ENCODE measurements around the gene MDM2. TPM values are rescaled to one million over a fixed set of nuclear protein-coding genes. Genes with fewer than 3 reads are reported as not detected.

Gene MDM2
- total RNA-seq, 2 experiments from 2014 or later, result 156 to 169 TPM

DNA sequence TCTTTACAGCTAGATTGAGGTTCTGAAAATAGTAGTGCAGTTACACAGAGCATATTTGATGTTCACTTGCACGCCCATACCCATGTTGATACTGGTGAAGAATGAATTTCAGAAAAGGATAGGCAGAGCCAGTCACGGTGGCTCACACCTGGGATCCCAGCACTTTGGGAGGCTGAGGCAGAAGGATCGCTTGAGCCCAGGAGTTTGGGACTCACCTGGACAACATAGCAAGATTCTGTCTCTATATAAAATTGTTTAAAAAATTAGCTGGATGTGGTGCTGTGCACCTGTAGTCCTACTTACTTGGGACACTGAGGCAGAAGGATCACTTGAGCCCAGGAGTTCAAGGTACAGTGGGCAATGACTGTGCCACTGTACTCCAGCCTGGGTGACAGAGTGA is 56.6 kb downstream of the MDM2 start:
- no peaks in the 10 kb centered on the region for H3K36me3 Mint-ChIP-seq
- no peak overlapping the region for H3K27ac Mint-ChIP-seq
- DNase-seq (no peak), ATAC-seq (ENCODE audit: low read depth) (no peak)
- no peaks in the 10 kb centered on the region for H3K9me3 Mint-ChIP-seq
- H3K4me3 Mint-ChIP-seq, result no peak overlapping the region
- no peaks in the 10 kb centered on the region for H3K27me3 Mint-ChIP-seq
- no peaks in the 10 kb centered on the region for H3K4me1 Mint-ChIP-seq
- POLR2A ChIA-PET, result no interaction called here

DNA sequence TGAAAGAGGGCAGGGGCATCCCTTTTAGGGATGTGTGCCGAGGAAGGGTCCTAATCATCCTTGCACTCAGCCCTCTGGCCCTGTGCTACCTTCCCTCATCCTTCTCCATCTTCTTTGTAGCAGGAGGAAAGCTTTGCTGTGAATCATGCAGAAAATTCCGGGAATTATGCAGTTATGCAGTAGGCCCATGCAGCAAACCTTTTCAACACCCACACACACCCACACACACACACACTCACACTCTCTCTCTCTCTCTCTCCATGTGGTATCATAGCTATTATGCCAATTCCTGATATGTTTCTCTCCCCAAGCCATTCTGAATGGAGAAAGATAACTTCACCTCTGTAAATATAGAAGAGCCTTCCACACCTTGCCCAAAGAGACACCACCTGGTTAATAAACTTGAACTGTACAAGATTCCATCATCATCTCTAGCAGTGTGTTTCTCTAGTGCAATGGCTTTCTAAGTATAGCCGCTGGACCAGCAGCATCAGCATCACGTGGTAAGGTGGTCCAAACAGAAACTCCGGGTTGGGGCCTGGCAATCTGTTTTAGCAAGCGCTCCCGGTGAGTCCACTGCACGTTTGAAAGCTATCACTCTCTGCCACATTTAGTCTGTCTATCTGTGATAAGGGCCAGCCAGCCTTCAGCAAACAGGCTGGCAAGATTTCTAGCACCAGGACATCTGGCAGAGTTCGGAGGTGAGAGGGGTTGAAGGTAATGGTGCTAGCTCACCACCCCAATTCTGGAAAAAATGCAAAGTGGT is 57.6 kb downstream of the MDM2 start:
- H3K9me3 Mint-ChIP-seq, result no peaks in the 10 kb centered on the region
- POLR2A ChIA-PET, result no interaction called here
- no peak overlapping the region for H3K27ac Mint-ChIP-seq
- H3K36me3 Mint-ChIP-seq, result no peaks in the 10 kb centered on the region
- DNase-seq (no peak), ATAC-seq (ENCODE audit: low read depth) (no peak)
- H3K4me3 Mint-ChIP-seq, result no peak overlapping the region
- H3K4me1 Mint-ChIP-seq, result no peaks in the 10 kb centered on the region
- H3K27me3 Mint-ChIP-seq, result no peaks in the 10 kb centered on the region

DNA sequence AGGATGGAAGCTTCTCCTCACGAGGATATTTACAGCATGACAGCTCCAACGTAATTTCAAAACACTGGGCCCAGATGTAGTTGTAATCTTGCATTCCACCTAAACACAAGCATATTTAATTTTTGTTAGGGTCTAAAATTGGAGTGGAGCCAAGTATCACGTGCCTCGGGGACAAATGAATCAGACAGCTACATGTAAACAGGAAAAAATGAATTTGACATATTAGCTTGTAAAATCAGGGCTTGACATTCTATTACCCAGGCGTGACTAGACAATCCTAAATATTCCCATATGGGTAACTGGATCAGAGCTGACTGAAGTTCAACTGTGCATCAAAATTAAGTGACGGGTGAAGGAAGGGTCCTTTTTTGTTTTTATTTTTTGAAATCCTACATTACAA is 59.0 kb downstream of the MDM2 start:
- POLR2A ChIA-PET, result no interaction called here
- Mint-ChIP-seq H3K4me1 (peaks cover 2% of the 10 kb centered on the region), H3K36me3 (no peaks in the 10 kb centered on the region), H3K9me3 (no peaks in the 10 kb centered on the region), H3K27me3 (no peaks in the 10 kb centered on the region), H3K4me3 (no peak overlapping the region), H3K27ac (no peak overlapping the region)
- DNase-seq (no peak), ATAC-seq (ENCODE audit: low read depth) (no peak)

DNA sequence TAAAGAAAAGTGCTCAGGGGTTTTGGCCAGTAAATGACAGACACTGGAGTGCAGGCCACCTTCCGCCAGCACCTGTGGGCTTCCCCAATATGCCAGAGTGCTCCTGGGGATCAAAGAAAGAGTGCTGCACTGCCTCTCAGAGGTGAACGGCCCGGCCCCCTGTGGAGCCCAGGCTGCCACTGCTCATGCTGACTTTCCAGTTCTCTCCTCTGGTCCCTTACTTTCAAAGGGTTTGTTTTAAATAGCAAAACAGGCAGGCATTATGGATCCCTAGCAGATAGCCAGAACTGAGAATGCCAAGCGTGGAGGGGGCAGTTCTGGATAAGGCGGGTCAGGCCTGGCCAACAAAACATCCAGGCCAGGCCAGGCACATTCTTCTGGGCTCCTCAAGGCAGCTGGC is 59.6 kb downstream of the MDM2 start:
- POLR2A ChIA-PET, result no interaction called here
- no peaks in the 10 kb centered on the region for H3K36me3 Mint-ChIP-seq
- DNase-seq (no peak), ATAC-seq (ENCODE audit: low read depth) (no peak)
- H3K4me1 Mint-ChIP-seq, result peaks cover 2% of the 10 kb centered on the region
- no peaks in the 10 kb centered on the region for H3K27me3 Mint-ChIP-seq
- H3K9me3 Mint-ChIP-seq, result no peaks in the 10 kb centered on the region
- H3K4me3 Mint-ChIP-seq, result no peak overlapping the region
- no peak overlapping the region for H3K27ac Mint-ChIP-seq

DNA sequence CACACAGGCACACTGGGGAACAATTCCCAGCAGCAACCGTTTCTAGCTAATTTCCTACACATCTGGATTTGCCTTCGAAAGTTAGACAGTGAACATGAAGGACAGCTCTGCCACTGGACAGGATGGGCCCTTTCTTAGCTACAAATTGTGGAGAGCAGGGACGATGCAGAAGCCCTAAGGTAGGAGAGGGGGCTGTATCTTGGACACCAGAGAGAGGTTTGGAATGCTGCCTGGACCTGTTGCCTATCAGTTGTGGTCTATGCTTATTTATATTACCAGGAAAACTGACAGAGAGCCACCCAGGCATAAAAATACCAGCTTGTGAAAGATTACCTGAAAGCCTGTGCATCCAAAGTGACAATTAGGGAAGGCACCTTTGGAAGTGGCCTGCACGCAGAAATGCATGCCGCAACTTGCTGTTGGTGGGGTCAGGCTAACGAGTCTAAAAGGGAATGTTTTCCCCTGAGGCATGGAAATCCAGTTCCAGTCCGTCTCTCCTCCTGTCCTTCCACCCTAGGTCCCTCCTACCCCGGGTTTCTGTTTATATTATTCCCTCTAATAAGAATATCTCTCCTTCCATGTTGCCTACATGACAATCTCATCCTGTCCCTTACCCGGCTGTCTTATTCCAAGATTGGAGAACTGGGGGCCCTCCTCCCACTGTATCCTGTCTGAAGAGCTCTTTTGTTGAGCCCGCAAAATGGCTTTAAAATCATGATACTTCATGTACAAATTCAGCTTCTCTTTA is 60.2 kb downstream of the MDM2 start:
- Mint-ChIP-seq H3K27ac (no peak overlapping the region), H3K27me3 (no peaks in the 10 kb centered on the region)

DNA sequence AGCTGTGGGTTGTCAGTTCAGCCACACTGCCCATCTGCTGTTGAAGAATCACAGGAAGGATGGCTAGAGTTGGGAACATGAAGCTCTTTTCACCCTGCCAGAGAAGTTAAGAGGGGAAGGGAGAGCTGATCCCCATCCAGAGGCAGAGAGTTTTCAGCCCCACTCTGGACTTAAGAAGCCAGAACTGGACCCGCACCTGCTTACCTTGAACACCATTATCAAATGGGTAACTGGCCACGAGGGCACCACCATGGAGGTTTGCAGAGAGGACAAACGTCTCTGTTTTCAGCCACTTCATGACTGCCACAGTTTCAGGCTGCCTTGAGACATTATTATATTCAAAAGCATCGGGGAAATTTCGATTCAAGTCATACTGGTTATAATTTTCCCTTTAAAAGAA is 62.0 kb downstream of the MDM2 start:
- ATAC-seq (ENCODE audit: low read depth) (no peak), DNase-seq (no peak)
- Mint-ChIP-seq H3K4me1 (peaks cover 2% of the 10 kb centered on the region), H3K36me3 (no peaks in the 10 kb centered on the region), H3K9me3 (no peaks in the 10 kb centered on the region), H3K27ac (no peak overlapping the region), H3K27me3 (no peaks in the 10 kb centered on the region), H3K4me3 (no peak overlapping the region)
- POLR2A ChIA-PET, result no interaction called here

More for the DNA sequence above, 60.2 kb downstream of the MDM2 start:
- Mint-ChIP-seq H3K36me3 (no peaks in the 10 kb centered on the region), H3K4me3 (no peak overlapping the region), H3K4me1 (peaks cover 2% of the 10 kb centered on the region), H3K9me3 (no peaks in the 10 kb centered on the region)
- no peak for ATAC-seq (ENCODE audit: low read depth)
- POLR2A ChIA-PET, result no interaction called here
- no peak for DNase-seq

DNA sequence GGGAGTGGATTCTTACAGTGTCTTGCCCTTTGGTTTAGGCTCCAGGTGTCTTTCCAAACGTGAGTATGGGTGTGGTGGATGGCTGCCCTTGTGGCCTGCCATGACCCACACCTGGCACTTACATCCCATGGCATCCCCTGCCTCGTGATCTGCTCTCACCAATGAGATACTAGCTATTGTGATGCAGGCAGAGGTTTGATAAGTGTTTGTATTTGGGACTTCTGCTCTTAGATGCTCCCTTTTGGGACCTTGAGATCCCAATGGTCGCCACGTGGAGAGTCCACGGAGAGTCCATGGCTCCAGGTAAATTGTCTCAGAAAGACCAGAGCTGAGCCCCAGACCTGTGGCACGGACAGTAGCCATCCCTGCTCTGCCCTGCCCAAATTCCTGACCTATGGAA is 62.5 kb downstream of the MDM2 start:
- peaks cover 2% of the 10 kb centered on the region for H3K4me1 Mint-ChIP-seq
- no peaks in the 10 kb centered on the region for H3K36me3 Mint-ChIP-seq
- no peak overlapping the region for H3K27ac Mint-ChIP-seq
- no peaks in the 10 kb centered on the region for H3K27me3 Mint-ChIP-seq
- DNase-seq, result no peak
- H3K4me3 Mint-ChIP-seq, result no peak overlapping the region
- no peak for ATAC-seq (ENCODE audit: low read depth)
- POLR2A ChIA-PET, result no interaction called here
- H3K9me3 Mint-ChIP-seq, result no peaks in the 10 kb centered on the region

DNA sequence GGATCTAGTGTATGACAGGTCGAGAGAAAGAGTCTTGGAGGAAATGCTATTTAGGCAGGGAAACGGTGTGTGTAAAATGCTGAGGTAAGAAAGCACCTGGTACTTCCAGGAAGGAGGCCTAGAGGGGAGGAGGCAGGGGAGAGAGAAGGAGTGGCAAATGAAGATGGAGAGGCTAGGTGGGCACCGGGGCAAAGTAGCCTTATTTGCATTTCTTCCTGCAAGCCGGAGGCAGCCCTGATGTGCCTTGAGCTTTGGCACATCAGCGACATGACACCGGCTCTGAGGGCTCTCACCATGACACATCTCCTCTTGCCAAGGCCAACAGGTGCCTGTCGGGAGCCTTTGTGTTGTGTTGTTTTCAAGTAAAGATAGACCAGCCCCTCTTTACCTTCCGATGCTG is 63.4 kb downstream of the MDM2 start:
- Mint-ChIP-seq H3K36me3 (no peaks in the 10 kb centered on the region), H3K4me3 (no peak overlapping the region), H3K9me3 (no peaks in the 10 kb centered on the region), H3K27me3 (no peaks in the 10 kb centered on the region), H3K27ac (no peak overlapping the region), H3K4me1 (peaks cover 4% of the 10 kb centered on the region)
- no peak for ATAC-seq (ENCODE audit: low read depth)
- no peak for DNase-seq
- POLR2A ChIA-PET, result no interaction called here

DNA sequence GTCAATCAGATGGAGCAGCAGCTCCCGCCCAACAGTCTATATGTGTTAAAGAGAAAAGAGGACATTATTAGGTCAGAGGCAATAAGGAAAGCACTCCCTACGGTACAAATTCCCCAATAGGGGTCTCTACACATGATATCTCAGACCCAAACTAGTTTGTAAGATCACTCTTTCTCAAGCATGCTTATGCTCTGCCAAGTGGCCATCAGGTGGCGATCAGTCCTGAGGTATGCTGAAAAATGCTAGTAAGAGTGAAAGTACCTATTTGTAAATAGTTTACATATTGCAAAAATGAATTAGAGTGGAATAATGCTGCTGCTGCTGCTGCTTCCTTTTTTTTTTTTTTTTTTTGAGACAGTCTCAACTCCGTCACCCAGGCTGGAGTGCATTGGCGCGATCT is 63.9 kb downstream of the MDM2 start:
- no peak for DNase-seq

DNA sequence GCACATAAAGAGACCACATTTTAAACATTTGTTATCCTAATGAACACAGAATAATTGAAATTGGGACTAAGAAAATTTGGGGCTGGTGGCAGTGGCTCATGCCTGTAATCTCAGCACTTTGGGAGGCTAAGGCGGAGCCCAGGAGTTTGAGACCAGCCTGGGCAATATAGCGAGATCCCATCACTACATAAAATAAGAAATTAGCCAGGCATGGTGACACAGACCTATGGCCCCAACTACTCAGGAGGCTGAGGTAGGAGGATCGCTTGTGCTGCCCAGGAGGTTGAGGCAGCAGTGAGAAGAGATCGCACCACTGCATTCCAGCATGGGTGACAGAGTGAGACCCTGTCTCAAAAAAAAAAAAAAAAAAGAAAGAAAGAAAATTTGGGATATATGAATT is 65.3 kb downstream of the MDM2 start:
- DNase-seq (no peak), ATAC-seq (ENCODE audit: low read depth) (no peak)
- peaks cover 4% of the 10 kb centered on the region for H3K4me1 Mint-ChIP-seq
- POLR2A ChIA-PET, result no interaction called here
- no peaks in the 10 kb centered on the region for H3K9me3 Mint-ChIP-seq
- no peak overlapping the region for H3K27ac Mint-ChIP-seq
- peaks cover 4% of the 10 kb centered on the region for H3K27me3 Mint-ChIP-seq
- no peak overlapping the region for H3K4me3 Mint-ChIP-seq
- H3K36me3 Mint-ChIP-seq, result no peaks in the 10 kb centered on the region

More for the DNA sequence above, 63.9 kb downstream of the MDM2 start:
- no peak overlapping the region for H3K27ac Mint-ChIP-seq
- peaks cover 4% of the 10 kb centered on the region for H3K4me1 Mint-ChIP-seq
- peaks cover 1% of the 10 kb centered on the region for H3K27me3 Mint-ChIP-seq
- no peak overlapping the region for H3K4me3 Mint-ChIP-seq
- ATAC-seq (ENCODE audit: low read depth), result no peak
- H3K36me3 Mint-ChIP-seq, result no peaks in the 10 kb centered on the region
- POLR2A ChIA-PET, result no interaction called here
- H3K9me3 Mint-ChIP-seq, result no peaks in the 10 kb centered on the region

DNA sequence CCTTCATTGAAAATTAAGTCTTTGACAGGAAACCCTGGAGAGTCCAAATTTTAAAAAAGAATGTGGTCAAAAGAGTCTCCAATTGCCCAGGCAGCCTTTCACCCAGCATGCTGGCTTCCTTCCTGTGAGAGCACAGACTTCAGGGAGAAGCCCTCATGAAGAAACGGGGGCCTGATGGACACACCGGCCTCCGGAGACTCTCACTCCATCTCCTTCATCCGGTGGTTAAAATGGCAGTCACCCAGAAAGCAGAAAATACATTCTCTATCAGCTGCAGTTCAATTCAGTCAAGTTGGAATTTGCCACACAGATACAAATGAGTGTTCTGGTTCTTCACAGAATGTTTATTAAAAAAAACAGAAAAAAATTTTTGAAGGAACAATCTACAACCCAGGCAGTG is 68.5 kb downstream of the MDM2 start:
- no peak overlapping the region for H3K27ac Mint-ChIP-seq
- H3K36me3 Mint-ChIP-seq, result peaks cover 2% of the 10 kb centered on the region
- H3K4me1 Mint-ChIP-seq, result peaks cover 2% of the 10 kb centered on the region
- no peak for ATAC-seq (ENCODE audit: low read depth)
- DNase-seq, result no peak
- H3K4me3 Mint-ChIP-seq, result no peak overlapping the region
- peaks cover 7% of the 10 kb centered on the region for H3K27me3 Mint-ChIP-seq
- POLR2A ChIA-PET, result no interaction called here
- peaks cover 2% of the 10 kb centered on the region for H3K9me3 Mint-ChIP-seq

DNA sequence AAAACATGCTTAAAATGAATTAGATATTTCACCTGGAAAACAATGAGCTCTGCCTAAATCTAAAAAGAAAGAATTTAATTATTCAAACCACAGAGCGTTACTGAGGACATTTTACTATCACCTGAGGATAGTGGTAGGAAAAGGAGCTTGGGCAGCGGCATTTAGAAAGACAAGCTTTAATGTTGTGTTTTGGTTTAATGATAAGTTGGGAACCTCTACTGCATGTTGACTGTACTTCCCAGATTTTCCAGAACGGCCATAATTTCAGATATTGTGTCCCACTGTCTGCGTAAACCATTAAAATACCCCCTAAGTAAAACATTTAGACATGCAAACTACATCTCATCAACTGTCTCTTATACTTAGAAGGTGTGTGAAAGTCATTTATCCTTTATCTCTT is 69.6 kb downstream of the MDM2 start:
- DNase-seq, result no peak
- H3K4me1 Mint-ChIP-seq, result peaks cover 2% of the 10 kb centered on the region
- H3K9me3 Mint-ChIP-seq, result peaks cover 5% of the 10 kb centered on the region
- no peak overlapping the region for H3K27ac Mint-ChIP-seq
- ATAC-seq (ENCODE audit: low read depth), result no peak
- no peak overlapping the region for H3K4me3 Mint-ChIP-seq
- POLR2A ChIA-PET, result no interaction called here
- H3K36me3 Mint-ChIP-seq, result peaks cover 2% of the 10 kb centered on the region
- peaks cover 7% of the 10 kb centered on the region for H3K27me3 Mint-ChIP-seq

DNA sequence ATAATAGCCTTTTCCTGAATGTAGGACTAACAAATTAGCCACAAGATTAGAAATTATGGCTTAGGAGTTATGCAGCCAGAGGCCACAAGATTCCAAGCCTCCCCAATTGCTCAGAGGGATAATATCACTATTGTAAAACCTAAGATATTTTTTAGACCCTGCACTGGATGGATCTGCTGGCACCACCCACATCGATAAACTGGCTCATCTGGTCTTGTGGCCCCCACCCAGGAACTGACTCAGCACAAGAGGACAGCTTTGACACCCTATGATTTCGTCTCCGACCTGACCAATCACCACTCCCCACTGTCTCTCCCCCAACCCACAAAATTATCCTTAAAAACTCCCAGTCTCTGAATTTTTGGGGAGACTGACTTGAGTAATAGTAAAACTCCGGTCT is 70.3 kb downstream of the MDM2 start:
- DNase-seq (no peak), ATAC-seq (ENCODE audit: low read depth) (no peak)
- POLR2A ChIA-PET, result no interaction called here
- H3K4me1 Mint-ChIP-seq, result peaks cover 3% of the 10 kb centered on the region
- peaks cover 5% of the 10 kb centered on the region for H3K9me3 Mint-ChIP-seq
- no peak overlapping the region for H3K4me3 Mint-ChIP-seq
- peaks cover 2% of the 10 kb centered on the region for H3K36me3 Mint-ChIP-seq
- H3K27ac Mint-ChIP-seq, result no peak overlapping the region
- H3K27me3 Mint-ChIP-seq, result peaks cover 7% of the 10 kb centered on the region

DNA sequence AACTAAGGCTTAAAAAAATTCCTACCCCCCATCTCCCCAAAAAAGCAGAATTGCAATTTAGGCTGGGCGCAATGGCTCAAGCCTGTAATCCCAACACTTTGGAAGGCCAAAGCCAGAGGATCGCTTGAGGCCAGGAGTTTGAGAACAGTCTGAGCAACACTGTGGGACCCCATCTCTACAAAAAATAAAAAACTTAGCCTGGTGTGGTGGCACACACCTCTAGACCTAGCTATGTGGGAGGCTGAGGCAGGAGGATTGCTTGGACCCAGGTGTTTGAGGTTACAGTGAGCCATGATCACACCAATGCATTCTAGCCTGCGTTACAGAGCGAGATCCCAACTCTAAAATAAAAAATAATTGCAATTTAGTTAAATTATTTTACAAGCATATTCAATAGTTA is 70.9 kb downstream of the MDM2 start:
- Mint-ChIP-seq H3K27ac (no peak overlapping the region), H3K36me3 (peaks cover 2% of the 10 kb centered on the region), H3K9me3 (peaks cover 5% of the 10 kb centered on the region), H3K4me3 (no peak overlapping the region), H3K4me1 (peaks cover 3% of the 10 kb centered on the region), H3K27me3 (peaks cover 7% of the 10 kb centered on the region)
- ATAC-seq (ENCODE audit: low read depth) (no peak), DNase-seq (no peak)
- POLR2A ChIA-PET, result no interaction called here

Data from activated naive CD8-positive, alpha-beta T cell treated with anti-CD3 and anti-CD28 coated beads, Interleukin-2, amount 10 ng/mL, durations not matched to agents 7 days and 5 days (primary cell).